KOPT-K1 (cell line): ENCODE measurements around the gene TSC22D3.
"Not testable (repeated sequence)": the region's sequence is repeated elsewhere in the genome, so short reads cannot be mapped to it uniquely, and the experiment has no call there.

Source experiments
- H3K27ac ChIP-seq: fragments of 200-600 bp; sonication (generic); 2 replicates; pipeline ENCODE4 v1.5.1; 2016; ENCODE audit warnings: antibody characterized with exemption, mild to moderate bottlenecking, low read depth, low read length; ENCODE audit not compliant: poor library complexity, severe bottlenecking
- H3K36me3 ChIP-seq: fragments of 200-600 bp; sonication (generic); 2 replicates; pipeline ENCODE4 v1.5.1; 2017; ENCODE audit warnings: antibody characterized with exemption, mild to moderate bottlenecking, low read length, moderate library complexity; ENCODE audit not compliant: insufficient read depth
- H3K9me3 ChIP-seq: fragments of 200-600 bp; sonication (generic); 2 replicates; pipeline ENCODE4 v1.5.1; 2017; ENCODE audit warnings: antibody characterized with exemption, low read length, mild to moderate bottlenecking; ENCODE audit not compliant: insufficient read depth, poor library complexity, severe bottlenecking

Gene TSC22D3

GRCh38 chrX:107700317-107700774, 75.2 kb downstream of the TSC22D3 start:
- no peak overlapping the region for H3K27ac ChIP-seq
- H3K9me3 ChIP-seq, result no peaks in the 10 kb centered on the region
- H3K36me3 ChIP-seq, result no peaks in the 10 kb centered on the region

GRCh38 chrX:107699616-107700015, 76.0 kb downstream of the TSC22D3 start:
- H3K9me3 ChIP-seq, result no peaks in the 10 kb centered on the region
- no peaks in the 10 kb centered on the region for H3K36me3 ChIP-seq
- H3K27ac ChIP-seq, result no peak overlapping the region

- no peak overlapping the region for H3K27ac ChIP-seq
- no peaks in the 10 kb centered on the region for H3K9me3 ChIP-seq
- H3K36me3 ChIP-seq, result no peaks in the 10 kb centered on the region
These were observed 84.6 kb downstream of the TSC22D3 start for GRCh38 chrX:107691024-107691448.

- Histone ChIP-seq H3K9me3 (no peaks in the 10 kb centered on the region), H3K27ac (no peak overlapping the region), H3K36me3 (no peaks in the 10 kb centered on the region)
These were observed 88.1 kb downstream of the TSC22D3 start for GRCh38 chrX:107687445-107687844.

- Histone ChIP-seq H3K36me3 (no peaks in the 10 kb centered on the region), H3K9me3 (no peaks in the 10 kb centered on the region), H3K27ac (no peak overlapping the region)
These were observed 88.8 kb downstream of the TSC22D3 start for GRCh38 chrX:107686792-107687191.

- H3K9me3 ChIP-seq, result no peaks in the 10 kb centered on the region
- H3K27ac ChIP-seq, result peak overlapping the region; percentile 56
- no peaks in the 10 kb centered on the region for H3K36me3 ChIP-seq
These were observed 89.6 kb downstream of the TSC22D3 start for GRCh38 chrX:107686026-107686425.

- not testable (repeated sequence) for H3K36me3 ChIP-seq, H3K9me3 ChIP-seq
- peak overlapping the region; percentile 56 for H3K27ac ChIP-seq
These were observed 90.0 kb downstream of the TSC22D3 start for GRCh38 chrX:107685586-107685985.

- Histone ChIP-seq H3K27ac (peak overlapping the region; percentile 56), H3K9me3 (no peaks in the 10 kb centered on the region), H3K36me3 (no peaks in the 10 kb centered on the region)
These were observed 90.6 kb downstream of the TSC22D3 start for GRCh38 chrX:107684956-107685385.

- H3K9me3 ChIP-seq, result no peaks in the 10 kb centered on the region
- no peaks in the 10 kb centered on the region for H3K36me3 ChIP-seq
- H3K27ac ChIP-seq, result peak overlapping the region; percentile 56
These were observed 91.7 kb downstream of the TSC22D3 start for GRCh38 chrX:107683931-107684330.

GRCh38 chrX:107683124-107683895, 92.3 kb downstream of the TSC22D3 start:
- no peak overlapping the region for H3K27ac ChIP-seq
- no peaks in the 10 kb centered on the region for H3K9me3 ChIP-seq
- H3K36me3 ChIP-seq, result no peaks in the 10 kb centered on the region

- Histone ChIP-seq H3K27ac (no peak overlapping the region), H3K36me3 (no peaks in the 10 kb centered on the region), H3K9me3 (no peaks in the 10 kb centered on the region)
These were observed 93.3 kb downstream of the TSC22D3 start for GRCh38 chrX:107682256-107682655.

- Histone ChIP-seq H3K9me3 (no peaks in the 10 kb centered on the region), H3K36me3 (no peaks in the 10 kb centered on the region), H3K27ac (peak overlapping the region; percentile 5)
These were observed 96.4 kb downstream of the TSC22D3 start for GRCh38 chrX:107678957-107679740.

- no peak overlapping the region for H3K27ac ChIP-seq
- no peaks in the 10 kb centered on the region for H3K36me3 ChIP-seq
These were observed 97.7 kb downstream of the TSC22D3 start for GRCh38 chrX:107677909-107678308.

GRCh38 chrX:107677501-107677901, 98.1 kb downstream of the TSC22D3 start:
- Histone ChIP-seq H3K9me3 (no peaks in the 10 kb centered on the region), H3K27ac (no peak overlapping the region), H3K36me3 (no peaks in the 10 kb centered on the region)

More at GRCh38 chrX:107677909-107678308, 97.7 kb downstream of the TSC22D3 start:
- no peaks in the 10 kb centered on the region for H3K9me3 ChIP-seq

- Histone ChIP-seq H3K27ac (no peak overlapping the region), H3K36me3 (no peaks in the 10 kb centered on the region)
These were observed 98.8 kb downstream of the TSC22D3 start for GRCh38 chrX:107676559-107677378.

More at GRCh38 chrX:107676559-107677378, 98.8 kb downstream of the TSC22D3 start:
- no peaks in the 10 kb centered on the region for H3K9me3 ChIP-seq
